Stimulated activated CD4-positive, alpha-beta T cell treated with anti-CD3 and anti-CD28 coated beads, TNF-alpha, amount 100 ng/mL, for 48 hours (primary cell): ENCODE results near the gene ZBTB12.
A peak's percentile ranks its signal among the peaks of the same experiment; 100 is the strongest.

Experiments
- DNase-seq, 3 donors: peaks; one replicate each; pipeline ENCODE4 v3.0.0-alpha.2; 2020; ENCODE audit warnings: low read depth in 3 of 3

Gene ZBTB12

GRCh38 chr6:31897612-31898382 is 4.1 kb downstream of the ZBTB12 start, which contains the start of gene EHMT2:
EHMT2 (minus strand) TSS chr6:31897698; CDS start chr6:31897677, 21 bp downstream.
- peak; percentile 70 to 87 (median 73) for DNase-seq

GRCh38 chr6:31896856-31897611 is 4.9 kb downstream of the ZBTB12 start:
- no peak for DNase-seq

DNA sequence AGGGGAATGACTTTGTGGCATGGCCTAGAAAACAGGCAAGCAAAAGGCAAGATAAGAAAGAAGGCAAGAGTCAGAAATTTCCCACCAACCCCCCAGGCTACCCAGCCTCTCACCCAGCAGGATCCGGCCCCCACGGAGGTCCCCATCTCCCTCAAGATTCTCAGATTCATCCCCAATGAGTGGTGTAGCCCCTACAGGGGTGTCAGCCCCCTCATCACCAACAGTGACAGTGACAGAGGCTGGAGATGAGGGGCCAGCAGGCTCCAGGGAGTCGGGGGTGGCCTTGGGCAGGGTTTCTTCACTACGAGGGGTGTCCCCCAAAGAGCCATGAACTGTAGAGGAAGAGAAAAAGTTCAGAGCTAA is 5.4 kb downstream of the ZBTB12 start:
- no peak for DNase-seq

- DNase-seq: no peak
Measured at GRCh38 chr6:31892821-31893220, 9.1 kb downstream of the ZBTB12 start.

GRCh38 chr6:31889331-31889972 is 12.4 kb downstream of the ZBTB12 start:
- no peak for DNase-seq

DNA sequence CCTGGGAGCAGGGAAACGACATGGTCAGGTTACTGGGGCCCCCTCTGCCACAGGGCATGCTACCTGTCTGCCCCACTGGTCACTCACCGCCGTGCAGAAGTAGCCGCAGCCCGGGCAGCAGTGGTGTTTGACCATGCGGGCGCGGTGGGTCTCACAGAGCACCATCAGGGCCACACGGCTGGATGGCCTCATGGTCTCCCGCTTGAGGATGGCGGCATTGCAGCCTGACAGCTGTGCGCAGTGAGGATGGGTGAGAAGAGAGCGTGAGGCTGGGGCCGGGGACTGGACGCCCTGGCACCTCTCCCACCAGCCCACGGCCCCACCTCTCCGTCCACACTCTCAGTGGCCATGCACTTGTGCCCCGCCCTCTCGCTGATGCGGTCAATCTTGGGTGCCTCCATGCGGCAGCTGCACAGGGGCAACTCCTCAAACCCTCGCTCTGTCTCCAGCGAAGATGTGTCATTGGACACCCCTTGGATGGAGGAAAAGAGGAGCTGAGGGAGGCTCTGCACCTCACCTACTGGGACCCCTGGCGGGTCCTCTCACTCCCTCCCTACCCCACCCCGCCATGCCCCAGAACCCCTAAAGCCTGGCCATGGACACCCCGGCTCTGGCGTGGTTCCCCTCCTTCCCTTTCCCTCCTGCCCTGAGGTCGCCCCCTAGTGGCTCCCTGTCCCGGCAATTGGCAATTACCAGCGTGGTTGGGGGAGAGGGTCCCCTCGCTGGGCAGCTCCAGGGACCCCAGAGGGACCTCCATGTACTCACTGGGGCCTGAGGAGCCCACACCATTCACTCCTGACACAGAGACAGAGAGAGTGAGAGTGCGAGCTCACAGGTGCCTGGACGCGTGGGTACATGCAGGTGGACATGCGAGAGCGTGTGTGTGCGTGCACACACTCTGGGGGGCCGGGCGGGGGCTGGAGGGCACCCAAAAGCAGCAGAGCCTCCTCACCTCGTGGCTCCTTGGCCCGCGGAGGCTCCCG is 13.3 kb downstream of the ZBTB12 start:
- DNase-seq: peak in 1 of 3 donors; percentile 52

DNA sequence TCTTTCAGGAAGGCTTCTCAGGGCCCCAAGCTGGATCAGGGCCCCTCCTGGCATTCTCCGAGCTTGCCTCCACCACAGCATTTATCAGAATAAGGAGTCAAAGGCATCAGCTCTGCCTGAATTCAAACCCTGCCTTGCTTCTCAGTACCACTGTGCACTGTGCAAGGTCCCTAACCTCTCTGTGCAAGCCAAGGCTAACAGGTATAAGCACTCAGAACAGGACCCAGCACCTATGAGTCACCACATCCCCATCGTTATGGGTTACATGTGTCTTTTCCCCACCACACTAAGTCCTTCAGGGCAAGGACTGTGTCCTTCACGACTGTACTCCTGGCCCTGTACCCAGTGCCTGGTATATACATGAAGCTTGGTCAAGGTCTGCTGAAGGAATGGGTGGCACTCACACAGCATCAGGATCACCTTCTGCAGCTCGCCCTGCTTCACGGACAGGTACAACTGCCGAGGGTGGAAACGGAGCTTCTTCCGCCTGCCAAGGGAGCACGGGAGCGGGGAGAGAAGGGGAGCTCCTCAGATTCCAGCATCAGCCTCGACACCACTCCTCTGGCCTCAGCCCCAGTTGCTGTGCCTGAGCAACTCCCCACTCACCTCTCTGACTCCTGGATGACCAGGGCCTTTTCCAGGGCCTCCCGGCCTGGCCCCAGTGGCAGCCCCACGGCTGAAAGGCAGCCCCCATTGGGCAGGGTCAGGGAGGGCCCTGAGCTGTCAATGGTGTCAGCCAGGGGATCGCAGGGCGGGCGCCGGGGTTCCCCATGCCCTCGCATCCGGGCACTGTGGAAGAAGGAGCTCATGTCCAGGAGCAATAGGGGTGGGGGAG is 14.5 kb downstream of the ZBTB12 start:
- DNase-seq: no peak

DNA sequence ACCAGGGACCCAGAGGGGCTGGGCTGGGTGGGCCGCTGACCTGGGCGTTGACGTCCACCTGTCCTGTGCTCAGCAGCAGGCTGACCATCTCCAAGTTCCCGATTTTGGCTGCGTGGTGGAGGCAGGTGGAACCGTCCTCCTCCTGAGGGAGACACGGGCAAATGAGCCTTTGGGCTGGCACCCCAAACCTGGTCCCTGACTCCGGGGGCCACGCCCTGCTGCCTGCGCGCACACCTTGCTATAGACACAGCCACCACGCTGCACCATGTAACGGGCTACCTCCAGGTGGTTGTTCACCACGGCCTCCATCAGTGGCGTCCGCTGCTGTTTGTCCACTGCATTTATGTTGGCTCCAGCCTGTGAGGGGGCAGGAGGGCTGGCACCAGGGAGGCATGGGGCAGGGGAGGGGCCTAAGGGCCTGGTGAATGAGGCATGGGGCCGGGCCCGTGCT is 15.3 kb downstream of the ZBTB12 start:
- no peak for DNase-seq

DNA sequence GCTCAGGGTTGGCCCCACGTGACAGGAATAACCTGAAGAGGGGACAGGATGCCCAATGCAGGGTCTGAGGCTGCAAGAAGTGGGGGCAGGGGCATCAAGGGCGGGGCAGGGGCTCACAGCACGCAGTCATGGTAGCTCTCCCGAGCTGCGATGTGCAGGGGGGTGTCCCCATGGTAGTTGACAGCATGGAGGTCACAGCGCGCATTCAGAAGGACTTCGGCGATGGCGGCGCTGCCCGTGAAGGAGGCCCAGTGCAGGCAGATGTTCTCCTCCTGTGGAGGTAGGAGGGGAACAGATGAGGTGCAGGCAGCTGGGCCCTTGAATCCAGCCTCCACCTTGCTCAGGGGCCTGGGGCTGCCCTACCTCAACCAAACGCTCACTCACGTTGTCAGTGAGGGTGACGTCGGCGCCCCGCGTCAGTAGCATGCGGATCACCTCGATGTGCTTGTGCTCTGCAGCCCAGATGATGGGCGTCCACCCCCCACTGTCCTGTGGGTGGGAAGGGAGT is 17.3 kb downstream of the ZBTB12 start:
- DNase-seq: no peak

GRCh38 chr6:31883676-31884075 is 18.2 kb downstream of the ZBTB12 start:
- no peak for DNase-seq

GRCh38 chr6:31882344-31882743 is 19.5 kb downstream of the ZBTB12 start:
- DNase-seq: no peak

DNA sequence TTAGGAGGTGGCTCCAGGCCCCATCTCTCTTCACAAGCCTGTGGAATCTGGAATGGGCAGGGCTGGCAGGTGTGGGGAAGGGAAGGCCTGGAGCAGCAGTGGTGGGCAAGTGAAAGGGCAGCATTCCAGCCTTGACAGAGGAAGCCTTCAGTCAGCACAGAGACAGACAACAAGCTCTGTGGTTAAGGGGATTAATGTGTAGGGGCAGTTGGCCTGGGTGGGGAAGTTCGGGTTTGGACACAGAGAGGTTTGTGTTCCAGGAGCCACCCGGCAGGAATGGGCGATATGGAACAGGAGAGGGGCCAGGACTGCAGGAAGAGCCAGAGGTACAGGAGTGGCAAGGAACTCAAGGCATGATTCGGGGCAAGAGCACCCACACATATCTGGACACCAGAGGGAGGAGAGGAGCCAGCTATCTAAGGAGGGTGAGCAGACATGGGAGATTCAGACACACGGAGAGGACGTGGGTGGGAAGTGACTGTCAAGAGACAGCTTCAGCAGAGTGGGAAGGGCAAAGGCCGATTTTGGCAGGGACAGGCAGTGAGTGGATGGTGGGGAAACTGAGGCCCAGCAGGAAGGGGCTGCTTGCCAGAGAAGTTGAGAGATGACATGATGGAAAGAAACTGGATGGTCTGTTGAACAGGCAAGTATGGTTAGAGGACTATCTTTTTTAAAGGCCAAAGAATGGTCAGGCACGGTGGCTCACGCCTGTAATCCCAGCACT is 20.6 kb downstream of the ZBTB12 start:
- DNase-seq: no peak

DNA sequence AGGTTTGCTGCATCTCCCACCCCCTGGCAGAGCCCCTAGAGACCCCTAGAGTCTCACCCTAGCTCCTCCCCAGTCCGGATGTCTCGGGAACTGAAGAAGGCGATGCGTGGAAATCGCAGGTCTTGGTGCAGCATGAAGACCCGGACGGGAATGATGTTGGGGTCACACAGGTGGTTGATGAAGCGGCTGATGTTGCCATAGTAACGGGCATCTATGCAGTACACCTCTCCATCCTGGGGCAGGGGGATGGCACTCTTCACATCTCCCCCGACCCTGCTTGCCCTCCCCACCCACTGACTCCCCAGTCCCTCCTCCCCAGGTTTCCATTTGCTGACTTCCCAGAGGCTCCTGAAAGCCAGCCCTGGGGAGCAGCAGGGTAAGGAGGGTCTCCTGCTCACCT is 21.3 kb downstream of the ZBTB12 start:
- no peak for DNase-seq

- DNase-seq: no peak
Measured at GRCh38 chr6:31879901-31880300, 22.0 kb downstream of the ZBTB12 start.

DNA sequence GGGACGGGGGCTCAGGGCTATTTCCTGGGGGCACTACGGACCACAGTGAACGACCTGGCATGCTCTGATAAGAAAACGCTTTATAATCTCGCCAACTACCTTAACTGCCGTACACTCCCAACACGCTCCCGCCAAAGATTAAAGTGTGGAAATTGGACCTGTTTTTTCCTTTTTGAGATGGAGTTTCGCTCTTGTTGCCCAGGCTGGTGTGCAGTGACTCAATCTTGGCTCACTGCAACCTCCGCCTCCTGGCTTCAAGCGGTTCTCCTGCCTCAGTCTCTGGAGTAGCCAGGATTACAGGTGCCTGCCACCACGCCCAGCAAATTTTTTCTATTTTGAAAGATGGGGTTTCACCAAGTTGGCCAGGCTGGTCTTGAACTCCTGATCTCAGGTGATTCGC is 22.7 kb downstream of the ZBTB12 start:
- no peak for DNase-seq

- DNase-seq: no peak
Measured at GRCh38 chr6:31878726-31879125, 23.2 kb downstream of the ZBTB12 start, which contains the start of gene SLC44A4. SLC44A4 (minus strand) TSS chr6:31878997; CDS start chr6:31878980, 17 bp downstream.

DNA sequence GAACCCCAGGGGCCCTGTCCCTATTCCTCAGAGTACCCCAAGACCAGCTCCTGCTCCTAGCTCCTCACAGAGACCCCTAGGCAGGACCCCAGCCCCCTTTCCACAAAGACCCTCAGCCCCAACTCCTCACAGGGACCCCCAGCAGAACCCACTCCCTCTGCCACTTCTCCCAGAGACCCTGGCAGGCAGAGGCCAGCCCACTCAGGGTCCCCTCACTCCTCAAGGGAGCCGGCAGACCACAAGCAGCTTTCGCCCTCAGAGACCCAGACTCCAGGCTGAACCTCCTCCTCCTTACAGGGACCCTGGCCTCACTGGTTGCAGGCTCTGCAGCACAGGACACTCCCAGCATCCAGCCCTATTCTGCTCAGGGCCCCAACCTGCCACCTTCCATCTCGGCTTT is 23.7 kb downstream of the ZBTB12 start:
- DNase-seq: no peak

DNA sequence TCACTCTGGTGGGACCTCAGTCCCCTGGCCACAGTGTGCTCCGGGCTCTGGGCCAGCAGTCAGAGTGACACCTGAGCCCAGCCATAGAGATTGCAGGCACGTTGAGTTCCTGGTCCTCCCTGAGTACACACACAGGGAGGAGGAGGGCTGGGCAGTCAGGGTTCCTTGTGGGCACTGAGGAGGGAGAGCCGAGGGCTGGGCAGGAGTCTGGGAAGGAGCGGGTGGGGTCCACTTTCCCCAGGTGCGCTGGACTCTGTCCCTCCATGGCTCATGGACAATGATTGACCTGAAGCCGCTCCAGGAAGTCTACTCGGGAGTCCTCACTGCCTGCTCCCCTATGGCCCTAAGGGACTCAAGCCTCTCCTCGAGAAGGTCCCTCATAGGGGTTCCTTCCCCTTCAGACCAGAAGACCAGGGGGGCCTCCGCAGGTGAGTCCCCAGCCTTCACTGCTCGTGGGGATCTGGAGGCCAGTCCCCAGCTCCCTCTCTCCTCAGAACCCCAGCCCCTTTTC is 24.2 kb downstream of the ZBTB12 start:
- no peak for DNase-seq

GRCh38 chr6:31877125-31877650 is 24.7 kb downstream of the ZBTB12 start:
- no peak for DNase-seq
